RPMI8226 (cell line): ENCODE data around the gene CYP1A2.
A peak's percentile ranks its signal among the peaks of the same experiment; 100 is the strongest.
"Not testable (repeated sequence)": the region's sequence is repeated elsewhere in the genome, so short reads cannot be mapped to it uniquely, and the experiment has no call there.

Experiments used
- DNase-seq: peaks from one replicate; pipeline ENCODE4 v3.0.0-alpha.2; 2015

The CYP1A2 gene, protein sequence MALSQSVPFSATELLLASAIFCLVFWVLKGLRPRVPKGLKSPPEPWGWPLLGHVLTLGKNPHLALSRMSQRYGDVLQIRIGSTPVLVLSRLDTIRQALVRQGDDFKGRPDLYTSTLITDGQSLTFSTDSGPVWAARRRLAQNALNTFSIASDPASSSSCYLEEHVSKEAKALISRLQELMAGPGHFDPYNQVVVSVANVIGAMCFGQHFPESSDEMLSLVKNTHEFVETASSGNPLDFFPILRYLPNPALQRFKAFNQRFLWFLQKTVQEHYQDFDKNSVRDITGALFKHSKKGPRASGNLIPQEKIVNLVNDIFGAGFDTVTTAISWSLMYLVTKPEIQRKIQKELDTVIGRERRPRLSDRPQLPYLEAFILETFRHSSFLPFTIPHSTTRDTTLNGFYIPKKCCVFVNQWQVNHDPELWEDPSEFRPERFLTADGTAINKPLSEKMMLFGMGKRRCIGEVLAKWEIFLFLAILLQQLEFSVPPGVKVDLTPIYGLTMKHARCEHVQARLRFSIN

DNA sequence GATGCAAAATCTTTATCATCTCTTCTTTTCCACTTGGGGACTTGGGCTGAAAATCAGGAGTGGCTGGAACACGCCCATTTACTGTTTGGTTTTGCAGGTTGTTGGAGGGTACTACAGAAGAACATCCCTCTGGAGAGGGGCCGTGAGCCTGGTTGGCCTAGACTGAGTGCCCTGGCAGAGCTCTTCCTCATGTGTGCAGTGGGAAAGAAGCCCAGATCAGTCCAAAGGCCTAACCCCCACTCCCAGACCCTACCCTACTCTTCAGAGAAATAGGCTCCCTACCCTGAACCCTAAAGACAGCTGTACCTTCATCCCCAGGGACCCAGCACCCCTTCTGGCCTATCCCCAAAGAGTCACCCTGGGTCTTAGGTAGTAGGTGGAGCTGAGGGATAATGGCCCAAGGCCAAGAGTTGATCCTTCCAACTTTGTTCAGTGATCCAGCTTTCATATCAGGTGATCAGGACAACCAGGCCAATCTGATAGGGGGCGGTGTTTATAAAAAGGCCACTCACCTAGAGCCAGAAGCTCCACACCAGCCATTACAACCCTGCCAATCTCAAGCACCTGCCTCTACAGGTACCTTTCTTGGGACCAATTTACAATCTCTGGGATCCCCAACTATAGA, at the start of gene CYP1A2:
Gene CYP1A2, plus strand, starts transcription at position 524 of the 625 bp plus-strand sequence. CDS start 894 bp downstream, outside the sequence.
- no peak for DNase-seq

DNA sequence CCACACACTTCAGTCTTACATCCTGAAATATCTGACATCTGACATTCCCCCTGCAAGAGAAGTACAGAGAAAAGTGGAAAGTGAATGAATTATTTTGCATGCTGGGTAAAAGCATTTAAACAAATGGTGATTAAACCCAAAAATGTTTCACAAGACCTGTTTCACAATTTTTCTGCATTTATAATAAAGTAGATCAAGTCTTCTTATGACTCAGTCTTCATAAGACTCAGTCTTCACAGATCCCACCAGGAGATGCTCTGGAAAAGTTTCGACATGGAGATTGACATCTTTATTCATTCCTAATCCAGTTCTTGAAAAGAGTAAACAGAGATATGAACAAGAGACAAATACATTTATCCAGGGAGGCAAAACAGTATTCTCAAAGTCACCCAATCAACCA, 39.6 kb upstream of the CYP1A2 start:
- DNase-seq, result no peak

DNA sequence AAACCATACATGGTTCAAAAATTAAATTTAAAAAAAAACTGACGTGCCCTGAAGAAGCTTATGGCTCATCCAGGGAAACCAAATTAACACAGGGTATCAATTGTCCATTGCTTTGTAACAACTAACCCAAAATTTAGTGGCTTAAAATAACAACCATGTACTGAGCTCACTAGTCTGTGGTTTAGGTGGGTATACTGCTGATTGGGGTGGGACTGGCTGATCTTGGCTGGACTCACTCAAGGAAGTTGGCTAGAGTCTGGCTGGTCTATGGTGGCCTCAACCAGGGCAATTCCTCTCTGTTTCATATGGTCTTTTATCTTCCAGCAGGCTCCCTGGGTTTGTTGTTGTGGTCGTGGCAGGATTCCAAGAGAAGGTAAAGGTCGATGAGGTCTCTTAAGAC, 38.8 kb upstream of the CYP1A2 start:
- DNase-seq, result no peak

DNA sequence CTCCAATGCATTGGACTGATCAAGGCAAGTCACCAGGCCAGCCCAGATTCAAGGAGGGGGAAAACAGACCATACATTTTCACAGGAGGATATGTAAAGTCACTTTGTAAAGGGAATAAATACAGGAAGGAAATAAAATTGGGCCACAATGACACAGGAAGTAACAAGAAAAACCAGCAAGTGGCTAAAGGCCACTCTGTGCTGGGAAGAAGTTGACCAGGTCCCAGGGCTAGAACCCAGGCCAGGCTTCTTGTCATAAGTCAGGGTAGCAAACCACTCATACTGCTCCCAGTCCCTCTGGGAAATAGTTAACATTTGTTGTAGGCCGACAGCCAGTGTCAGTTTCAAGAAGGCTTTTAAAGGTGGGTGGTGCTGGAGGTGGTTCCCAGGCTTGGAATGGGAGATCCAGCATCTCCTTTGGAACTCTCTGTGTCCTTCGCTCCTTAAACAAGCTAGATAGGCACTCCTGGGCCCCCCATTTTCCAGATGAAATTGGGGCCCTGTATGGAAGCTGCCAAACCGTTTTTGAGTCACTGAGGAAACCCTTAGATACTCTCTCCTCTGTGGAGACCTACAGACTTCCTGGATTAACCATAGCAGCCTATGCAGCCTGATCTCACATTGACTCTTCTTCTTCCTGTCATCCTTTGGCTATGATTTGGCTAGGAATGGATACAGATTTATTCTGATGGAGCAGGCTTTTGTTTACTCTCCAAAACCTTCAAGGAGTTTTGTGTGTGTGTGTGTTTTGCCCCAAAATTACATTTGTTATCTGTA, 38.1 kb upstream of the CYP1A2 start:
- DNase-seq, result no peak

DNA sequence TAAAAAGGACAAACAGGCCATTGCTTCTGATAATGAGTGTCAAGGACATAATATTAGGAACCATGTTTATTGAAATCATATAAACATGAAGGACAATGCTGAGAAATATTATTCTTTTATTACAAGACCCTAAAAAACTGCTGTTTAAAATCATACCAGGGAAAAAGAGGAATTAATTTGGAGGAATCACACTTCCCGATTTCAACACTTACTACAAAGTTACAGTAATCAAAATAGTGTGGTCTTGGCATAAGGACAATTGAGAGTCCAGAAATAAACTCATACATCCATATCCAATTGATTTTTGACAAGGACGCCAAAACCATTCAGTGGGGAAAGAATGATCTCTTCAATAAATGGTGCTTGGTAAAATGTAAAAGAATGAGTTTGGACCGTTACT, 36.3 kb upstream of the CYP1A2 start:
- no peak for DNase-seq

DNA sequence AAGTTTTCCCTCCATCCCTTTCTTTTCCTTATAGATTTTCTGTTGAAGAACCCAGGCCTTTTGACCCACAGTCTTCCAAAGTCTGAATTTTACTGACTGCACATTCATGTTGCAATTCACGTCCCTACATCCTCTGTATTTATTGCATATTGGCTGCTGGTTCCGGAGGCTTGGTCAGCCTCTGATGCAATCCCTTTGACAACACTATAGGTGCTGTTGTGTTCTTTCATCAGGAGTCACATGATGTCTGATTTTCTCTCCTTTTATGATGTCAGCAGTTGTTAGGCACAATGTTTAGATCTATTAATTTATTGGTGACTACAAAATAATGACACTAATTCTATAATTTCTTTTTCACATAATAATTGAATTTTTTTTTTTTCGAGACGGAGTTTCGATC, 32.0 kb upstream of the CYP1A2 start:
- DNase-seq, result no peak

DNA sequence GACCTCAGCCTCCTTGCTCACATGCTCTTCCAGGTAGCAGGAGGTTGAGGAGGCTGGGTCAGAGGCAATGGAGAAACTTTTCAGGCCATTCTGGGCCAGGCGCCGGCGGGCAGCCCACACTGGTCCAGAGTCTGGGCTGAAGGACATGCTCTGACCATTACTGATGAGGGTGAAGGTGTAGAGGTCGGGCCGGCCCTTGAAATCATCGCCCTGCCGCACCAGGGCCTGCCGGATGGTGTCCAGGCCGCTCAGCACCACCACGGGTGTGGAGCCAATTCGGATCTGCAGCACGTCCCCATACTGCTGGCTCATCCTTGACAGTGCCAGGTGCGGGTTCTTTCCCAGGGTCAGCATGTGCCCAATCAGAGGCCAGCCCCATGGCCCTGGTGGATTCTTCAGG, 26.1 kb upstream of the CYP1A2 start:
- DNase-seq, result no peak

DNA sequence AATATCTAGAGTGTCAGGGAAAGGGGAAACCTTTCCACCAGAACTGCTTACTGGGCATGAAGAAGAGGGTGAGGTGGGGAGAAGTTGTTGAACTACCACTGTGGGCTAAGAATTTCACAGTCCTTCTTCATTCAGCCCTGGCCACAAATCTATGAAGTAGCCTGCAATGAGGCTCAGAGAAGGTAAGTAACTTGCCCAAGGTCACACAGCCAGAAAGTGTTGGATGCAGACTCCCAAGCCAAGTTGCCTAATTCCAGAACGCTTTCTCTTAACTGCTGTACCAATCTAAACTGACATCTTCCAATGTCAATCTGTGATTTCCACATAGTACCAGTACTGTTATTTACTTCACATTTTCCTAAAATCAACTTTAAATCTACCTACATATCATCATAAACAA, 25.5 kb upstream of the CYP1A2 start:
- no peak for DNase-seq

DNA sequence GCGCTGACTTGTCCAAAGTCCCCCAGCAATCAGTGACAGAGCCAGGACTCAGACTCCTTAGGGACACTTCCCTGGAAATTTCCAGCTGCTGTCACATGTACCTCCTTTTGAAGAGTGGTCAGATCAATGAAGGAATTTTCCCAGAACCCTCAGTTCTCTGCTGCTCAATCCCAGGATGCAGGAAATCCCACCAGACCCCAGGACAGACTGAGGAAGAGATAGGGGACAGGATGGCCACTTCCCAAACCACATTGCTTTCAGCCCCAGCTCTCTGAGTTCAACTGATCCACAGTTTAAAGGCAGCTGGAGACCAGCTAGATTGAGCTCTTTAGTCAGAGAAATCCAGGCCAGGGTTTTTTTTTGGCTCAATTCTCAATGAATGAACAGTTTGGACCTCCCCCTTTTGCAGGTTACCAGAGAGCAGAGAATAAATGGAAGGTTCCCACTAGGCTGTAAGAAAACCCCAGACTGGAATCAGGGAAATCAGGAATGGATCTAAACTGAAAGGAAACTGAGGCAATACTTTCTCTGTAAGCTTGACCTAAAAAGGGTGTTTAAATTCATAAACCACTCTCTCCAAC, 24.8 kb upstream of the CYP1A2 start:
- DNase-seq, result peak; percentile 79

DNA sequence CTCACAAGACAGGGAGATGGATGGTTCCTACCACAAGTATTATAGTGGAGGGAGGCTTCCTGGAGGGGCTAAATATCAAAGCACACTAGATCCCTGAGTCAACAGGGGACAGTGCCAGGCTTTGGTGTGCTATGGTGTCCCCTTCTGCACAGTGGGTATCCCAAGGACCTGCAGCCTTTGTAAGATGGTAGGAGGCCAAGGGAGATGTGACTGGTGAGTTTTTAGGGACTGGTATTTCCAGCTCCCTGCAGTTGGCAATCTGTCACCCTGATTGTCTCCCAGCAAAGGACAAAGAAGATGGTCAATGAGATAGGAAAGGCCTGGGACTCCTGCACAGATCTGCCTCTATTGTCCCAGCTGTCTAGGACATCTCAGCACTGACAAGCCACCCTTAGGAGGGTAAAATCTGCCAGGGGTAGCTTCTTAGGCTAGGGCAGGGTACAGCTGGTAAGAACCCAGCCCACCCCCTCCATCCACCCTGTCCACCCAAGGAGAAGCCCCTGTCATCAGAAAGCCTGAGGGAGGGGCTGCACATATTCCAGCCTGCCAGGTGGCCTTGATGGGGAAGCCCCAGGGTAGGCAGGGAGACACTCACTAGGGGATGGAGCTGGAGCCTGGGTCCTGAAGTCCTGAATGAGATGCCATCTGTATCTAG, 23.9 kb upstream of the CYP1A2 start:
- no peak for DNase-seq

DNA sequence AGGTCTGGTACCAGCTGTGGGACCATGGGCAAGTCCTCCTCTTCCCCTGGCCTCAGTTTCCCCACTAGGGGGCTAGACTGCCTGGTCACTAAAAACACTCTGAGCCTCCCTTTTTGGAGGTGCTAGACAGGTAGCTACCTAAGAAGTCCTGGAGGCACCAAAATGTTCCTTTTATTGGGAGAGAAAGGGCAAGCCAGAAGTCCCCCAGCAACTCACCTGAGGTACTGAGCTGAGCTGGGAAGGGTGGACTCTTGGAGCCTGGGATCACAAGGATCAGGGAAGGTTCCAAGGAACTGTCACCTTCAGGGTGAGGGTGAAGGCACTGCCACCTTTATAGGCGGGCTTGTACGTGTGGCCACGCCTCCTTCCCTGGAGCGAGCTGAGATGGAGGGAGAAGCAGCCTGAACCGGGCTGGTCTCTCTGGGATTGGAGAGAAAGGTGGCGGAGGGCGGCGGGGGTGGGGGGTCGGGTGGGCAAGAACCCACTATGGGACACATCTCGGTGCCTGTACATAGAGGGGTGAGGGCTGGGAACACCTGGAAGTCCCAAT, 23.3 kb upstream of the CYP1A2 start, which contains the start of gene CYP1A1:
Gene CYP1A1, minus strand, starts transcription at position 304 of the 550 bp plus-strand sequence. CDS start 2,431 bp downstream, outside the sequence.
- peak; percentile 62 for DNase-seq

DNA sequence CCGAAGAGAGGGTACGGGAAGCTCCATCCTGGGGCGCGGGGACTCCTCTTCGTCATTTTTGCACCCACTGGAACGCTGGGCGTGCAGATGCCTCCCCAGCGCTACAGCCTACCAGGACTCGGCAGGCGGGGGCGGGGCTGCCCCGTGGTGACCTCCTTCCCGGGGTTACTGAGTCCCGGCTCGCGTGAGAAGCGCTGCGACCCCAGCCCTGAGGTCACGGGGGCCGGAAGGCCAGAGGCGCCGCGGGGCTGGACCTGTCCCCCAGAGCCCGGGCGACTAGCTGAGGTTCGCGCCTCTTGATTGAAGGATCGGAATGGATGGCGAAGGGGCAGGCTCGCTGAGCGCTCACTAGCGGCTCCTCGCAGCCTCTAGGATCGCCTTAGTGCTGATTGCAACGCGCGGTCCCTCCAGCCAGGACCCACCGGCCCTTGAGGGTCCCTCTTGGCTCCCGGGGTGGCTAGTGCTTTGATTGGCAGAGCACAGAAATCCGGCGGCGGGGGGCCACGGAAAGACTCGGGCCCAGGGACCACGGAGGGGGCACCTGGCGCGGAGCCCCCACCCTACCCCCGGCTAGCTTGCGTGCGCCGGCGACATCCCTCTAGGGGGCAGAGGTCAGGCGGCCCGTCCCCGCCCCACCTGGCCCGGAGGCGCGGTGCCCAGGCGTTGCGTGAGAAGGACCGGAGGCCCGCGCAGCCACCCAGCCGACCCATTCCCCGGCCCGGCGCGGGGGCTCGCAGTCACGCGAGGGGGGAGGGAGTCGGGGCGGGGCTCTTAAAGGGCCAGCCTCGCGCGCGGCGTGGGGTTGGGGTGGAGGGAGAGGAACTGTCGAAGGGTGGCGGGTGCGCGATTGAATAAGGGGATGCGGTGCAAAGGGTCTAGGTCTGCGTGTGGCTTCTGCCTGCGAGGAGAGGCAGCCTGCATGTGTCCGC, 22.5 kb upstream of the CYP1A2 start:
- DNase-seq, result peak; percentile 76

DNA sequence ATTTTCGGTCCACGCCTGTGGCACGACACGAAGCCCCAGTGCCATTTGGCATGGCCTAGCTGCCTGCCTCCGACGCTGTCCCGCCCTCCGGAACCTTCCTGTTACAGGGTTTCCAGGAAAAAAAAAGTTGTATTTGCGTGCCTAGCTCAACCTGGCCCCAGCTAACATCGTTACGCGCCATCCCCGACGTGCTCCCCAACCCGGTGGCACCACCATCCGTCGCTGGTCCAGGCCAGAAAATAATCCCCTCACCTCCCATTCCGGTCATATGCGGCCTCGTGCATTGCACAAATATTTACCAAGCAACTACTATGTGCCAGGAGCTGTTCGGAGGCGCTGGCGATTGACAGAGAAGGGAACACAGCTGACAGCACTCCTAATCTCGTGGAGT, 21.9 kb upstream of the CYP1A2 start:
- DNase-seq, result no peak

DNA sequence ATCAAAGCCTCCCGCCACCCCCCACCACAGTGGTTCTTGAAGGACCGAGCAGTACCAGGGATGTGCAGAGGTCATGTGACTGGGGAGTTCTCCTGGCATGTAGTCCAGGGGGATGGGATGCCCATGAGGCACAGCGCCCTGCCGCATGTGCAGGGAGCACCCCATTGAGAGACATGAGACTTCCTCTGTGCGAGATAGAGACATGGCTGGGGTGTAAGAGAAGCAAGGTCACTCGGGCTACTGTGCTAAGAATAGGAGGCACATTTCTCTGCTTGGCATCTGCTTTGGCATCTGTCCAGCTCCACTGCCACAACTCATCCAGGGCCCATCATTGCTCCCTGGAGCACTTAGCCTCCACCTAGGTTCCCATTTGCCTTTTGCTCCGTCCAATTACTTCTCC, 20.9 kb upstream of the CYP1A2 start:
- peak; percentile 62 for DNase-seq

DNA sequence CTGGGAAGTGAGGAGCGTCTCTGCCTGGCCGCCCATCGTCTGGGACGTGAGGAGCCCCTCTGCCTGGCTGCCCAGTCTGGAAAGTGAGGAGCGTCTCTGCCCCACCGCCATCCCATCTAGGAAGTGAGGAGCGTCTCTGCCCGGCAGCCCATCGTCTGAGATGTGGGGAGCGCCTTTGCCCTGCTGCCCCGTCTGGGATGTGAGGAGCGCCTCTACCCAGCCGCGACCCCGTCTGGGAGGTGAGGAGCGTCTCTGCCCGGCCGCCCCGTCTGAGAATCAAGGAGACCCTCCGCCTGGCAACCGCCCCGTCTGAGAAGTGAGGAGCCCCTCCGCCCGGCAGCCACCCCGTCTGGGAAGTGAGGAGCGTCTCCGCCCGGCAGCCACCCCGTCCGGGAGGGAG, 19.9 kb upstream of the CYP1A2 start:
- not testable (repeated sequence) for DNase-seq

DNA sequence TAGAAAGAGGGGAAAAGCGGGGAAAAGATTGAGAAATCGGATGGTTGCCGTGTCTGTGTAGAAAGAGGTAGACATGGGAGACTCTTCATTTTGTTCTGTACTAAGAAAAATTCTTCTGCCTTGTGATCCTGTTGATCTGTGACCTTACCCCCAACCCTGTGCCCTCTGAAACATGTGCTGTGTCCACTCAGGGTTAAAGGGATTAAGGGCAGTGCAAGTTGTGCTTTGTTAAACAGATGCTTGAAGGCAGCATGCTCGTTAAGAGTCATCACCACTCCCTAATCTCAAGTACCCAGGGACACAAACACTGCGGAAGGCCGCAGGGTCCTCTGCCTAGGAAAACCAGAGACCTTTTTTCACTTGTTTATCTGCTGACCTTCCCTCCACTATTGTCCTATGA, 19.3 kb upstream of the CYP1A2 start:
- DNase-seq, result not testable (repeated sequence)

DNA sequence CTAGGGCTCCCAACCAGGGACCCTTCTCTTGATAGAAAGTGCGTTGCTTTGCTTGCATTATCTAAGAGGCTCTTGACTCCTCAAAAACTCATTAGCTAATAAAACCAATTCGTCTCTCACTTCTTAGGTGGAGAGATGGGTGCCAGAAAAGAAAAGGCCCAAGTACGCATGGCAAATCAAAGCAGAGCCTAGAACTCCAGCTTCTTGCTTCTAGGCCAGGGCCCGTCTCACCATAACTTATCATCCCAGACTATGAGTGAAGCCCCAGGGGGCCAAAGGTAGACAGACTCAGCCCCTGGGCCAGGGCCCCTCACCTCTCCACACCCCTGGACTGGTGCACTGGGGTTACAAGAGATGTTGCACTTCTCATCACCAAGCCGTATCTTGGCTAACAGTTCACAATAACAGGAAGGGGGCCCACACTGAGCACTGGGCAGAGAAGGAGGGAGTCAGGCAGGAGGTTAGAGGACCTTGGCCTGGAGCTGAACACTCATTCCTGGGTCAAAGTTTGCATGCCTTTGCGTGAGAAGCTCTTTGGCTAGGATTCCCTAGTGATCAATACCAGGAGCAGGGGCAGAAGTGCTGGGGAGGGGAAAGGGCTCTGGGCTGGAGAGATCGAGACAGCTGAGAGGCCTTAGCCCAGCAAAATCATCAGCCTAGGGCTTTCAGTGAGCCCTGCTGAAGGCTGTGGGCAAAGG, 17.9 kb upstream of the CYP1A2 start:
- DNase-seq, result no peak

DNA sequence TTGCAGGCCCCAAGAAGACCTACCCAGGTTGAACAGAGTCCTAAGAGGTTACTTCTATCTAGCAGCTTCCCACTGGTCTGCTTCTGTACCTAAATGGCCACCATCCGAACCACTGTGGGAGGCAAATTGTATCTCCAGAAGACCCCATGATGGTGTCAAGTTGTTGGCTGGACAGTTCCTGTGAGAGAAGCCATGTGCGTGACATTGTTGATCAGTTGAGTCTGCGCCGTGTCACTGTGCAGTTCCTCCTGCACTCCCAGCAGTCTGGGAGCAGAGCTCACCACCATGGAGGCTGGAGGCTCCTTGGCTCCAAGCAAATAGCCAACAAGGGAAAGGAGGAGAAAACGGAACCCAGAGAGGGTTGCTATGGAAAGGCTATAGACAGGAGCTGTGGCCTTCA, 15.8 kb upstream of the CYP1A2 start:
- DNase-seq, result no peak

DNA sequence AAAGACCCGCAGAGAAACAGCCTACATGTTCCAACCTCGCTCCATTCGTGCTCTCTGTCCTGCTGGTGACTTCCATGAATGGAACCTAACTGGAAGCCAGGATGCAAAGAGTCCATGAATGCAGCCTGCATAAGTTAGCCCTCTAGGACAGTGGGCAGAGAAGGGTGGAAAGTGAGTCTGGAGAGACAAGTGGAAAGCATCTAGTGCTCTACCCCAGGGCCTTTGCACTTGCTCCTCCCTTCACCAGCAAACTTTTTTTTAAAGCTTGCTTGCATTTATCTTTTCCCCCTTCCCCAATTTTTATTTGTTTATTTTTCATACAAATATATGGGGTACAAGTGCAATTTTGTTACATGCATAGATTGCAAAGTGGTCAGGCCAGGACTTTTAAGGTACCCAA, 15.4 kb upstream of the CYP1A2 start:
- DNase-seq, result no peak

DNA sequence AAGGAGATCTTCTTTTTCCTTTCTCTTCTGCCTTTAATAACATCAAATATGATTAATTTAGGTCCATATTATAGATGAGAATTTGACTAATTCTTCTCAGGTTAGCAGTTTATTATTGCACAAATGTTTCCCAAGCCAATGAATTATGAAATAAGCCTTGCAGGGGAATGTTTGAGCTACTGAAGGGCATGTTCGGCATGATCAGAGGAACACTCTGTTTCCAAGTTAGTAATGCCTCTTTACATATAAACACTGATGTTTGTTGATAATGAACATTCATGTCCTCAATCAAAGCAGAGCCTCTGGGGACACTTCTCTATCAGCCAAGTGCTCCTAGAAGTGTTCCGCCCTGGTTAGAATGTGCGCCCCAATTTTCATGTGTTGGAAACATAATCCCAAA, 13.3 kb upstream of the CYP1A2 start:
- DNase-seq, result no peak
